ENCODE measurements around the gene SRRM2. TPM values are rescaled to one million over a fixed set of nuclear protein-coding genes. Genes with fewer than 3 reads are reported as not detected.

Gene SRRM2
- total RNA-seq, 1 experiment from 2014 or later, result 49.1 TPM

- DNase-seq (ENCODE audit: low read depth in 1 of 2, low spot score in 2 of 2), result no peak
- no peaks in the 10 kb centered on the region for H3K4me1 ChIP-seq (replicated peaks)
- peaks cover 7% of the 10 kb centered on the region for H3K9me3 ChIP-seq (replicated peaks)
- H3K36me3 ChIP-seq, result no peaks in the 10 kb centered on the region
- H3K4me3 ChIP-seq, result no peak overlapping the region
- no peak overlapping the region for H3K27ac ChIP-seq
- H3K27me3 ChIP-seq (replicated peaks), result peaks cover 3% of the 10 kb centered on the region
Measured at GRCh38 chr16:2806286-2806685, 53.8 kb downstream of the SRRM2 start.

GRCh38 chr16:2808181-2808580 is 55.7 kb downstream of the SRRM2 start:
- DNase-seq (ENCODE audit: low read depth in 1 of 2, low spot score in 2 of 2), result no peak
- no peaks in the 10 kb centered on the region for H3K36me3 ChIP-seq
- no peaks in the 10 kb centered on the region for H3K4me1 ChIP-seq (replicated peaks)
- peaks cover 7% of the 10 kb centered on the region for H3K9me3 ChIP-seq (replicated peaks)
- H3K27me3 ChIP-seq (replicated peaks), result peaks cover 10% of the 10 kb centered on the region
- H3K27ac ChIP-seq, result no peak overlapping the region
- H3K4me3 ChIP-seq, result no peak overlapping the region

GRCh38 chr16:2809149-2809760 is 56.8 kb downstream of the SRRM2 start:
- H3K4me3 ChIP-seq, result no peak overlapping the region
- H3K4me1 ChIP-seq (replicated peaks), result no peaks in the 10 kb centered on the region
- H3K27ac ChIP-seq, result no peak overlapping the region
- H3K27me3 ChIP-seq (replicated peaks), result peaks cover 10% of the 10 kb centered on the region
- no peaks in the 10 kb centered on the region; the same call in none of the 2 replicates for H3K9me3 ChIP-seq (replicated peaks)
- no peaks in the 10 kb centered on the region for H3K36me3 ChIP-seq
- DNase-seq (ENCODE audit: low read depth in 1 of 2, low spot score in 2 of 2), result no peak

GRCh38 chr16:2810651-2811050 is 58.2 kb downstream of the SRRM2 start:
- Histone ChIP-seq H3K4me3 (no peak overlapping the region), H3K27ac (no peak overlapping the region), H3K9me3 (replicated peaks) (no peaks in the 10 kb centered on the region; the same call in 1 of the 2 replicates), H3K36me3 (no peaks in the 10 kb centered on the region), H3K4me1 (replicated peaks) (no peaks in the 10 kb centered on the region), H3K27me3 (replicated peaks) (peaks cover 16% of the 10 kb centered on the region)
- DNase-seq (ENCODE audit: low read depth in 1 of 2, low spot score in 2 of 2), result peak in 1 of 2 experiments; percentile 26

- H3K4me3 ChIP-seq, result no peak overlapping the region
Measured at GRCh38 chr16:2811703-2812471, 59.4 kb downstream of the SRRM2 start.

GRCh38 chr16:2813771-2814221 is 61.4 kb downstream of the SRRM2 start:
- H3K27ac ChIP-seq, result no peak overlapping the region
- peaks cover 22% of the 10 kb centered on the region for H3K27me3 ChIP-seq (replicated peaks)
- no peaks in the 10 kb centered on the region for H3K36me3 ChIP-seq
- H3K9me3 ChIP-seq (replicated peaks), result no peaks in the 10 kb centered on the region
- DNase-seq (ENCODE audit: low read depth in 1 of 2, low spot score in 2 of 2), result peak in 1 of 2 experiments; percentile 35
- no peaks in the 10 kb centered on the region for H3K4me1 ChIP-seq (replicated peaks)
- H3K4me3 ChIP-seq, result no peak overlapping the region

More at GRCh38 chr16:2811703-2812471, 59.4 kb downstream of the SRRM2 start:
- no peaks in the 10 kb centered on the region for H3K4me1 ChIP-seq (replicated peaks)
- H3K27ac ChIP-seq, result no peak overlapping the region
- peaks cover 21% of the 10 kb centered on the region for H3K27me3 ChIP-seq (replicated peaks)
- no peaks in the 10 kb centered on the region; the same call in 1 of the 2 replicates for H3K9me3 ChIP-seq (replicated peaks)
- no peaks in the 10 kb centered on the region for H3K36me3 ChIP-seq
- peak in 1 of 2 experiments; percentile 33 for DNase-seq (ENCODE audit: low read depth in 1 of 2, low spot score in 2 of 2)

- H3K27me3 ChIP-seq (replicated peaks), result peaks cover 30% of the 10 kb centered on the region
- peak in 1 of 2 experiments; percentile 38 for DNase-seq (ENCODE audit: low read depth in 1 of 2, low spot score in 2 of 2)
- no peak overlapping the region for H3K27ac ChIP-seq
- H3K9me3 ChIP-seq (replicated peaks), result no peaks in the 10 kb centered on the region
- no peaks in the 10 kb centered on the region for H3K36me3 ChIP-seq
- no peak overlapping the region for H3K4me3 ChIP-seq
- no peaks in the 10 kb centered on the region for H3K4me1 ChIP-seq (replicated peaks)
Measured at GRCh38 chr16:2814551-2815298, 62.3 kb downstream of the SRRM2 start.

GRCh38 chr16:2815299-2815771 is 62.9 kb downstream of the SRRM2 start:
- no peak overlapping the region for H3K4me3 ChIP-seq

GRCh38 chr16:2816751-2817339 is 64.4 kb downstream of the SRRM2 start, which contains the start of gene PRSS21:
TSS of gene PRSS21 (plus strand) at chr16:2817237. CDS start at chr16:2817269, 32 bp downstream.
- Histone ChIP-seq H3K27ac (no peak within 1 kb of the TSS), H3K36me3 (no peaks in the 10 kb centered on the region), H3K4me3 (no peak within 1 kb of the TSS), H3K27me3 (replicated peaks) (peaks cover 27% of the 10 kb centered on the region), H3K9me3 (replicated peaks) (no peaks in the 10 kb centered on the region), H3K4me1 (replicated peaks) (no peaks in the 10 kb centered on the region)
- peak in 1 of 2 experiments; percentile 39 for DNase-seq (ENCODE audit: low read depth in 1 of 2, low spot score in 2 of 2)

More at GRCh38 chr16:2815299-2815771, 62.9 kb downstream of the SRRM2 start:
- H3K36me3 ChIP-seq, result no peaks in the 10 kb centered on the region
- peaks cover 31% of the 10 kb centered on the region for H3K27me3 ChIP-seq (replicated peaks)
- no peak overlapping the region for H3K27ac ChIP-seq
- H3K4me1 ChIP-seq (replicated peaks), result no peaks in the 10 kb centered on the region
- peak in 1 of 2 experiments; percentile 35 for DNase-seq (ENCODE audit: low read depth in 1 of 2, low spot score in 2 of 2)
- H3K9me3 ChIP-seq (replicated peaks), result no peaks in the 10 kb centered on the region

- Histone ChIP-seq H3K4me3 (no peak overlapping the region), H3K27ac (no peak overlapping the region), H3K27me3 (replicated peaks) (peaks cover 29% of the 10 kb centered on the region), H3K36me3 (no peaks in the 10 kb centered on the region), H3K4me1 (replicated peaks) (no peaks in the 10 kb centered on the region), H3K9me3 (replicated peaks) (no peaks in the 10 kb centered on the region)
- DNase-seq (ENCODE audit: low read depth in 1 of 2, low spot score in 2 of 2), result peak in 1 of 2 experiments; percentile 41
Measured at GRCh38 chr16:2817340-2818271, 65.2 kb downstream of the SRRM2 start.

- Histone ChIP-seq H3K27ac (no peak overlapping the region), H3K36me3 (no peaks in the 10 kb centered on the region), H3K4me3 (no peak overlapping the region), H3K4me1 (replicated peaks) (no peaks in the 10 kb centered on the region), H3K27me3 (replicated peaks) (peaks cover 33% of the 10 kb centered on the region), H3K9me3 (replicated peaks) (no peaks in the 10 kb centered on the region)
- DNase-seq (ENCODE audit: low read depth in 1 of 2, low spot score in 2 of 2), result peak in 1 of 2 experiments; percentile 38
Measured at GRCh38 chr16:2818272-2818876, 65.9 kb downstream of the SRRM2 start.
